AG09319 (cell line): ENCODE measurements around the gene YTHDF2.
"Not testable (repeated sequence)": the region's sequence is repeated elsewhere in the genome, so short reads cannot be mapped to it uniquely, and the experiment has no call there.

Experiments used
- DNase-seq: peaks from one replicate; pipeline ENCODE4 v3.0.0-alpha.2; 2010; ENCODE audit warnings: low read depth; ENCODE audit errors: extremely low read depth
- CTCF ChIP-seq: IDR thresholded peaks from 2 replicates; pipeline ENCODE4 v1.5.1; 2011; ENCODE audit warnings: low read depth, mild to moderate bottlenecking, inconsistent platforms, low read length, moderate library complexity

The YTHDF2 gene

GRCh38 chr1:28792644-28793121, 55.9 kb downstream of the YTHDF2 start:
- no peak; the same call in 1 of the 2 replicates for TF ChIP-seq CTCF
- DNase-seq, result no peak

- not testable (repeated sequence) for DNase-seq
These were observed 57.8 kb downstream of the YTHDF2 start for GRCh38 chr1:28794582-28794981.

- DNase-seq, result no peak
- no peak for TF ChIP-seq CTCF
These were observed 59.8 kb downstream of the YTHDF2 start for GRCh38 chr1:28796352-28797211.

GRCh38 chr1:28800324-28800723, 63.6 kb downstream of the YTHDF2 start:
- TF ChIP-seq CTCF, result no peak
- no peak for DNase-seq

GRCh38 chr1:28801461-28801860, 64.7 kb downstream of the YTHDF2 start:
- DNase-seq, result no peak
- no peak for TF ChIP-seq CTCF

GRCh38 chr1:28803051-28803450, 66.3 kb downstream of the YTHDF2 start:
- no peak for DNase-seq
- TF ChIP-seq CTCF, result no peak

- TF ChIP-seq CTCF, result no peak
- no peak for DNase-seq
These were observed 66.9 kb downstream of the YTHDF2 start for GRCh38 chr1:28803662-28804061.

GRCh38 chr1:28804071-28804470, 67.3 kb downstream of the YTHDF2 start:
- no peak for TF ChIP-seq CTCF
- no peak for DNase-seq
